Activated effector memory CD4-positive, alpha-beta T cell treated with Interleukin-2 at 50 U/mL for 16 hours (primary cell): Measurements from ENCODE around the gene PTPRN2.

Source experiments
- DNase-seq: peaks from one replicate; pipeline ENCODE4 v3.0.0-alpha.2; 2020

PTPRN2 gene

DNA sequence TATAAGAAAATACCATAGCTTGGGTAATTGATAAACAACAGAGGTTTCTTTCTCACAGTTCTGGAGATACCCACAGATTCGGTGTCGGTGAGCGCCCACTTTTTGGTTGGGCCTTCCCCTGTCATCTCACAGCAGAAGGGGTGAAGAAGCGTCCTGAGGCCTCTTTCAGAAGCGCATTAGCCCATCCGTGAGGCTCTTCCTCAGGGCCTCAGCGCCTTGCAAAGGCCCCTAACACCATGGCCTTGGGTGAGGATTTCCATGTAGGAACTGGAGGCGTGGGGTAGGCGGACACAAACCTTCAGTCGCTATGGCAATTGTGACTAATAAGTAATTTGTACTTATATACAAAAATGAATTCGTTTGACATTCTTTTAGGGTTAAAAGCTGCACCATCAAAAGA, 316.0 kb downstream of the PTPRN2 start:
- DNase-seq = no peak

DNA sequence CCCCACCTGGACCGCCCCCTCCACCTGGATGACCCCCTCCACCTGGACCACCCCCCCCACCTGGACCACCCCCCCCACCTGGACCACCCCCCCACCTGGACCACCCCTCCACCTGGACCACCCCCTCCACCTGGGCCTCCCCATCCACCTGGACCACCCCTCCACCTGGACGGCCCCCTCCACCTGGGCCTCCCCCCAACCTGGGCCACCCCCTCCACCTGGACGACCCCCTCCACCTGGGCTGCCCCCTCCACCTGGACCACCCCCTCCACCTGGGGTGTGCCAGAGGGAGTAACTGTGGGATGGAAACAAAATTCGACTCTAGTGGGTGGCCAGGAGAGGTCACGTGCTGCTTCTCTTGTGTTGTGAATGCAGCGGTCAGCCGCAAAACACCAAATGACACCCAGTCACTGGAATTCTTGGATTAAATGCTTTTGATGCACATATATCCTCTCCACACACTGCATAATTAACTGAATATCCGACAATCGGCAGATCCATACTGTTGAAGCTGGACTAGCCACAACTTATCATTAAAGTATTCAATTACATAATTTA, 316.7 kb downstream of the PTPRN2 start:
- no peak for DNase-seq

DNA sequence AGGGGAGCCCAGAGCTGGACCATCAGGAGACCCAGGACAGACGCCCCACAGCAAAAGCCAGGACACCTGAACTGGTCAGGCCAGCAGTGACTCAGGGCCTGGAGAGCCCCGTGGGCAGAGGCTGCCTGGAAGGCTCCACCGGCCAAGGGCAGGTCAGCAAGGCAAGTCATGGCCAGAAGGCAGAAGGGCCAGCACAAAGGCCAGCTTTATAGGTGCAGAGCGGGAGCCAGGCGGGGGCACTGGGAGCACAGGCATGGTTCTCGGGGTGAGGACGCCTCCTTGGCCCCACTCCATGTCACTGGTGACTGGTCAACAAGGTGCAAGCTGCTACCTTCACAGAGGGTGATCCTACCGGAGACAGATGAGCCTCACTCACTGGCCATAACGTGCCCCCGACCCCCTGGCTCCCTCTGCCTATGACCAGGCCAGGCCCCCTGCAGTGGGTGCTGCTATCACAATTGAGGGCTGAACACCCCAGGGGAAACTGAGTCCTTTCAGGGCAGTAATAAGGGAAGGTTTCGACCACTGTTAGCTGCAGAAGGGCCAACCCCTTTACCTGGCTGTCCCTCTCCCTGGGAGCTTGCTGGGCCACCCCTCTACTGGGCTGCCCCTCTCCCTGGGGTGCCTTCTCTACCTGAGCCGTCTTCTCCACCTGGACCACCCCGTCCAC, 317.4 kb downstream of the PTPRN2 start:
- DNase-seq = no peak

GRCh38 chr7:158268816-158269535, 318.6 kb downstream of the PTPRN2 start:
- no peak for DNase-seq

GRCh38 chr7:158267742-158268435, 319.7 kb downstream of the PTPRN2 start:
- DNase-seq = no peak

DNA sequence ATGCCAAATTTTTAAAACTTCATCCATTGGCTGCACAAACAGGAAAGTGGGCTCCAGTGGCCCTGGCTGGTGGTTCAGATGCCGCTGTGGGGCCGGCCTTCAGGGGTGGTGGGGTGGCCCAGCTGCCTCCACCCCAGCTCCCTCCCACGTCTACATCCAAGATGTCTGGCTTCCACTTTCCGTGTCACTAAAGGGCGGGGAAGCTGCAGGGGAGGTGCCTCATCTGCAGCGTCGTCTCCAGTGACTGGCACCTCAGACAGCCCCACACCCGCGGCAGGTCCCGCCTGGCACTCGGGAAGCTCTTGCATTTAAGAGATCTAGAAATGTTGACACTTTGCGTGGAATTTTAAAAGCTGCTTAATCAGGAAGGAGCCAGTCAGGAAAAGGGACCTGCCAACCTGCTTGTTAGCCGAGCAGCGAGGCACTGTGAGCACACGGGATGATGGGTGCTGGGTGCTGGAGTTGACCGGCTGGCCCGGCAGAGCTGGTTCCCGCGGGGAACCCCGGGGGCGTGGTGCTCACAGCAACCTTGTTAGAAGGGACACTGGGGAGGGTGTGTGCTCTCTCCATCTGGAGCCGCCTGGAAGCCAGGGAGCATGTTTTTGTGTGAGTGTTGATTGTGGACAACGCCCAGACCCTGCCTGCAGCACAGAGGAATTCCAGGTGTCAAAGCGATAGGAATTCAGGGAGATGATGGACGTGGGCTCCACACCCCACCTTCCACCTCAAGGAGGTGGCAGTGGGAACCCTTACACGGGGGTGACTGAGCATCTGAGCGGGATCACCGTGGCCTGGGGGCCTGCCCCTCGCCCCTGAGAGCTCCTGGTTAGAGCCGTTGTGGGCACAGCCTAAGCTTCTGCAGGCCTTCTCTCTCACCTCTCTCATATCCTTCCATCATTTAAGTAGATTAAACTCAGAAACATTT, 320.5 kb downstream of the PTPRN2 start:
- no peak for DNase-seq

DNA sequence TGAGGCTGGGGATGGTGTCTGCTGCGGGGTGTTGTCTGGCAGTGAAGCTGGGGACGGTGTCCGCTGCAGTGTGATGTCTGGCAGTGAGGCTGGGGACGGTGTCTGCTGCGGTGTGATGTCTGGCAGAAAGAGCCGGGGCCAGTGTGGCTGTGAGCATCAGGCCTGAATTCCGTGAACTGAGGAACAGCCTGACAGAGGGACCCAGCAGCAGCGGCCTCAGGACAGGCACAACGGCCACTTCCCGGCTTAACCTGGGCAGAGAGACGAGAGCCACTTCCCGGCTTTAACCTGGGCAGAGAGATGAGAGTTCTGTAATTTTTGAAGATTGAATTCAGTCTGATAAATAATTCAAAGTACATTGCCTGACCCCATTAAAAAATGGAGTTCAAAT, 321.2 kb downstream of the PTPRN2 start:
- no peak for DNase-seq

DNA sequence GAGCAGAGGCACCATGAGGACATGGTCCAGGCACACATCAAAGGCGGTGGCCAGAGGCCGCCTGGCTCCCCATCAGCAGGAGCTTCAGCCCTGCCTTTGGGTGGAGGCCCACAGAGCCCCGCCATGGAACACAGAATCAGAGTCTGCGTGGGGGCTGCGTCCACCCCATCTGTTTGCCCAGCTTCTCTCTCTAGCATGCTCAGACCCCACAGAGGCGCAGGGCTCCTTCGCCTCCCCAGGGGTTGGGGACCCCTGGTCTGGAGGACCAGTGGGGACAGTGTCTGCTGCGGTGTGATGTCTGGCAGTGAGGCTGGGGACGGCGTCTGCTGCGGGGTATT, 321.9 kb downstream of the PTPRN2 start:
- no peak for DNase-seq

GRCh38 chr7:158264881-158265742, 322.5 kb downstream of the PTPRN2 start:
- DNase-seq = no peak

DNA sequence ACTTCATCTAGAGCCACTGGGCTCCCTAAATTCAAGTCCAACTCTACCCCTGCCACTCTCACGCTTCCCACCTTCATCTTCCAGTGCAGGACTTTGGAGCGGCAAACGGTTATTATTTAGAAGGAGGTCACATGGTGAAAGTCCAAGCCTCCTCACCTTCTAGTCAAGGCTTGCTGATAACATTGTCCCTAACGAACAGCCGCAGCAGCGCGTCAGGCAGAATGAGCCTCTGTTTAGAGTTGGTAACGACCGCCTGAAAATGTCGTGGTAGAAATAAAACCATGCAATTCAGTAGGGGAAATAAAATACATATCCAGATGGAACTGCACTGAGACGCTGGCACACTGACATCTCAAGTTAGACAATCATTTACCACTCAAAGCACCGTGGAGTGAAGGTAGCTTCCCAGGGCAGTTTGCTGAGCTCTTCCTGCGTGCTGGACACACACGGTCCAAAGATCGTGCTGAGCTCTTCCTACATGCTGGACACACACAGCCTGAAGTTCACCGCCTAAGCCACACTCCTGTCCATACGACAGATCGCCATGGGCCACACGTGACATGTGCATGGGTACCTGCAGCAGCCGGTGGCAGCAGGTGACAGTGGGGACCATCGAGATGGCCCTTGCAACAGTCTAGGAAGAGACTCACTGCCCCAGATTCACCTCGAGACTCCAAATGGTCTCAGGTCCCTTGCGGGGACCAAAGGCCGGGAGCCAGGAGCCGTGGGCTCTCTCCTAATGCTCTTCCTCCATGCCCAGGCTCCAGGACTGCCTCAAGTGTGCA, 323.5 kb downstream of the PTPRN2 start:
- DNase-seq = no peak

GRCh38 chr7:158263110-158263963, 324.3 kb downstream of the PTPRN2 start:
- DNase-seq = no peak

GRCh38 chr7:158262284-158263109, 325.1 kb downstream of the PTPRN2 start:
- DNase-seq = no peak

DNA sequence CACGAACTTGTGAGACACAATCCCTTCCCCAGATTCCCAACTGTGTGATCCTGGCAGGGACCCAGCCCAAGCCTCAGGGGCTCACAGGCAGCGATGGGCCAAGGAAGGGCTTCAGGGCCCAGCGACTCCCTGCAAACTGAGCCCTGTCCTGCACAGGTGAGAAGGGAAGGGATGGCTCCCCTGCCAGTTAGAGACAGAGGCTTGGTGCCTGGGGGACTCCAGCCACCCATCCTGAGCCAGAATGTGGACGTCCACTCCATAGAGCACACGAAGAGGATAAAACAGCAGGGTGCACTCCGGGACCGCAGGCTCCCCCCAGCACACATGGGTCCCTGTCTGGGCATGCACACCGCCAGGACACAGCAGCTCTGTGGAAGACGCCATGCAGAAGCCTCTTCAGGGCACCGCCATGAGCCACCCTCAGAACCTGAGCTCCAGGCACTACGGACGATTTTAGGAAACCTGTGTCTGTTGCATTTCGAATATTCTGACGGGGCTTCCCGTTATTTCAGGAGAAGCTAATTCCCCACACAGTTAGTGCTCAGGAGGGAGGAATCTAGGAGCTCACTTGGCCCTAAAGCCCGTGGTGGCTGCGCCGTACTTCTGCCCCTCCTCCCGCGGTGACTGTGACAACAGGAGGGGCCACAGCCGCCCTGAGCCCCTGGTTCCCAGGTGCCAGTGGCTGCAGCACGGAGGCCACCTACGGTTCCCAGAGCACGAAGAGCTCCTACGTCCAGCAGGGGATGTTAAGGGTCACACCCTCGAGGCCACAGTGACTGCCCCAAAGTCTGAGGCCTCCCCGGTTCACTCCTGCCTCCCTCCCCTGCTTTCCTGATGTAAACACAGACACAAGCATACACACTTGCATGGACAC, 326.0 kb downstream of the PTPRN2 start:
- DNase-seq = no peak

- DNase-seq = no peak
Observed at GRCh38 chr7:158260567-158261361, 326.9 kb downstream of the PTPRN2 start.

GRCh38 chr7:158259671-158260418, 327.8 kb downstream of the PTPRN2 start:
- DNase-seq = no peak

GRCh38 chr7:158259141-158259540, 328.5 kb downstream of the PTPRN2 start:
- DNase-seq = no peak
